Fibroblast of skin of abdomen (primary cell): Measurements from ENCODE around the gene TENT4A.

ENCODE experiments used
- DNase-seq: peaks from one replicate; pipeline ENCODE4 v3.0.0-alpha.2; 2013

Gene TENT4A

GRCh38 chr5:6733411-6734242 lies 20.4 kb downstream of the TENT4A start:
- DNase-seq, result peak; percentile 63

- DNase-seq, result peak; percentile 16
These were observed 21.0 kb downstream of the TENT4A start for GRCh38 chr5:6734243-6734700.

- DNase-seq, result no peak
These were observed 21.5 kb downstream of the TENT4A start for GRCh38 chr5:6734781-6735180.

GRCh38 chr5:6736106-6736505 lies 22.9 kb downstream of the TENT4A start:
- no peak for DNase-seq

GRCh38 chr5:6736524-6737042 lies 23.4 kb downstream of the TENT4A start:
- DNase-seq, result no peak

GRCh38 chr5:6737043-6737941 lies 24.1 kb downstream of the TENT4A start:
- DNase-seq, result no peak

- no peak for DNase-seq
These were observed 26.4 kb downstream of the TENT4A start for GRCh38 chr5:6739603-6740002.

GRCh38 chr5:6740586-6741150 lies 27.4 kb downstream of the TENT4A start:
- DNase-seq, result no peak

GRCh38 chr5:6742081-6742758 lies 29.0 kb downstream of the TENT4A start:
- DNase-seq, result no peak

- no peak for DNase-seq
These were observed 29.9 kb downstream of the TENT4A start for GRCh38 chr5:6743161-6743560.

GRCh38 chr5:6744841-6745705 lies 31.8 kb downstream of the TENT4A start:
- no peak for DNase-seq

- peak; percentile 55 for DNase-seq
These were observed 32.5 kb downstream of the TENT4A start for GRCh38 chr5:6745706-6746222.

GRCh38 chr5:6746244-6746643 lies 33.0 kb downstream of the TENT4A start:
- no peak for DNase-seq

- no peak for DNase-seq
These were observed 33.9 kb downstream of the TENT4A start for GRCh38 chr5:6747103-6747502.

GRCh38 chr5:6748142-6748541 lies 34.9 kb downstream of the TENT4A start:
- no peak for DNase-seq

- DNase-seq, result no peak
These were observed 35.9 kb downstream of the TENT4A start for GRCh38 chr5:6749026-6749716.

GRCh38 chr5:6750142-6750840 lies 37.1 kb downstream of the TENT4A start:
- no peak for DNase-seq

GRCh38 chr5:6750951-6751685 lies 37.9 kb downstream of the TENT4A start:
- no peak for DNase-seq

GRCh38 chr5:6752236-6752635 lies 39.0 kb downstream of the TENT4A start:
- DNase-seq, result no peak
